B cell (primary cell): Measurements from ENCODE around the gene DHX34. TPM values are rescaled to one million over a fixed set of nuclear protein-coding genes. Genes with fewer than 3 reads are reported as not detected.

Source experiments
- ATAC-seq: fragments of 200-7000 bp; cut with Tn5 transposase; one replicate; pipeline ENCODE4 v1.10.0; 2021; ENCODE audit warnings: low read depth, mild to moderate bottlenecking, moderate number of reproducible peaks, moderate library complexity
- CTCF ChIA-PET: fragments of 350-600 bp; sonication (Branson Sonifier 250); formaldehyde crosslinking; loops from one replicate; lab custom pipeline; 2021; ENCODE audit warnings: antibody characterized with exemption, inconsistent platforms; lab: Charles Lee
- POLR2A ChIA-PET: fragments of 350-600 bp; sonication (Branson Sonifier 250); formaldehyde crosslinking; loops from one replicate; lab custom pipeline; 2021; ENCODE audit warnings: antibody characterized with exemption; lab: Charles Lee
- DNase-seq: peaks from one replicate; pipeline ENCODE4 v3.0.0; 2013
- H2AFZ ChIP-seq: 2 replicates; pipeline ENCODE4 v1.6.1; 2012; ENCODE audit warnings: mild to moderate bottlenecking, low read depth, low read length; ENCODE audit not compliant: insufficient read depth, poor library complexity, severe bottlenecking
- H3K27ac ChIP-seq, 2 donors: 1 replicate in 1 of 2; 2 replicates in 1 of 2; pipeline ENCODE4 v1.5.1; 2012 to 2013; ENCODE audit warnings: low read length in 2 of 2, mild to moderate bottlenecking in 2 of 2, moderate library complexity in 1 of 2
- H3K27me3 ChIP-seq, 4 experiments: fragments of 200-600 bp in 1 of 4; sonication (generic) in 1 of 4; replicated peaks in 1 of 4; 1 replicate in 2 of 4; 2 replicates in 2 of 4; pipeline versions ENCODE4 v1.6.1 to v1.7.0; 2013 to 2016; ENCODE audit warnings: low read length in 3 of 4, mild to moderate bottlenecking in 2 of 4, mixed read lengths in 1 of 4, moderate library complexity in 1 of 4; ENCODE audit not compliant: insufficient read depth in 4 of 4, control insufficient read depth in 3 of 4; ENCODE audit errors: control extremely low read depth in 1 of 4
- H3K36me3 ChIP-seq, 2 experiments: replicated peaks in 1 of 2; 1 replicate in 1 of 2; 2 replicates in 1 of 2; pipeline versions ENCODE4 v1.6.1 to v1.7.1; 2013; ENCODE audit warnings: low read length in 1 of 2; ENCODE audit not compliant: insufficient read depth in 2 of 2, control insufficient read depth in 1 of 2; ENCODE audit errors: control extremely low read depth in 1 of 2, extremely low read depth in 1 of 2
- H3K4me1 ChIP-seq, 2 donors: fragments of 200-600 bp in 1 of 2; sonication (generic) in 1 of 2; 1 replicate in 1 of 2; 2 replicates in 1 of 2; pipeline versions ENCODE4 v1.5.1 to v1.6.1; 2013 to 2017; ENCODE audit warnings: low read length in 2 of 2; ENCODE audit not compliant: control insufficient read depth in 2 of 2, insufficient read depth in 2 of 2
- H3K4me2 ChIP-seq: replicated peaks from 2 replicates; pipeline ENCODE3; 2012; ENCODE audit warnings: mild to moderate bottlenecking, low read depth, low read length; ENCODE audit not compliant: poor library complexity, severe bottlenecking
- H3K4me3 ChIP-seq, 5 experiments: fragments of 200-600 bp in 1 of 5; sonication (generic) in 1 of 5; 1 replicate in 3 of 5; 2 replicates in 2 of 5; pipeline versions ENCODE4 v1.5.1 to v1.7.0; 2011 to 2016; ENCODE audit warnings: low read length in 4 of 5, mild to moderate bottlenecking in 4 of 5, low read depth in 2 of 5, control low read depth in 1 of 5, moderate library complexity in 1 of 5; ENCODE audit not compliant: insufficient read depth in 1 of 5; ENCODE audit errors: control extremely low read depth in 1 of 5, extremely low read depth in 1 of 5
- H3K79me2 ChIP-seq: fragments of 200-600 bp; sonication (generic); one replicate; pipeline ENCODE4 v1.6.0; 2016; ENCODE audit warnings: low read length; ENCODE audit not compliant: control insufficient read depth, insufficient read depth
- H3K9ac ChIP-seq: fragments of 200-600 bp; sonication (generic); 2 replicates; pipeline ENCODE4 v1.6.1; 2017; ENCODE audit warnings: mild to moderate bottlenecking, low read length, moderate library complexity
- H3K9me3 ChIP-seq, 3 donors: one replicate each; pipeline versions ENCODE4 v1.6.1 to v1.7.1; 2013; ENCODE audit warnings: low read length in 2 of 3; ENCODE audit not compliant: control insufficient read depth in 2 of 3, insufficient read depth in 1 of 3; ENCODE audit errors: control extremely low read depth in 1 of 3
- H4K20me1 ChIP-seq: 2 replicates; pipeline ENCODE4 v1.6.0; 2012; ENCODE audit warnings: mild to moderate bottlenecking, low read length; ENCODE audit not compliant: insufficient read depth, control insufficient read depth, poor library complexity, severe bottlenecking
- H3K27ac Mint-ChIP-seq: one replicate; pipeline ENCODE4 v1.8.0; 2021; ENCODE audit warnings: mixed read lengths
- H3K27me3 Mint-ChIP-seq: one replicate; pipeline ENCODE4 v1.8.0; 2021; ENCODE audit warnings: mixed read lengths
- H3K4me1 Mint-ChIP-seq: one replicate; pipeline ENCODE4 v1.8.0; 2021; ENCODE audit warnings: mixed read lengths
- H3K4me3 Mint-ChIP-seq: one replicate; pipeline ENCODE4 v1.8.0; 2021; ENCODE audit warnings: mixed read lengths
- H3K9me3 Mint-ChIP-seq: one replicate; pipeline ENCODE4 v1.8.0; 2022; ENCODE audit warnings: mixed read lengths; ENCODE audit not compliant: insufficient read depth
- CTCF ChIP-seq: fragments of 200-600 bp; IDR thresholded peaks from one replicate; pipeline ENCODE4 v1.8.0; 2022; ENCODE audit warnings: antibody characterized with exemption, mild to moderate bottlenecking
- EZH2 ChIP-seq: IDR thresholded peaks from 2 replicates; pipeline ENCODE4 v1.6.1; 2012; ENCODE audit warnings: borderline replicate concordance, low read depth, mild to moderate bottlenecking, moderate library complexity, low read length; ENCODE audit not compliant: insufficient read depth, poor library complexity, severe bottlenecking
- WGBS: methylation state at CpG from one replicate; pipeline ENCODE4 v1.1.5; 2013; ENCODE audit warnings: missing lambda C conversion rate; ENCODE audit not compliant: insufficient coverage; 5-methylcytosine and 5-hydroxymethylcytosine counted together
- intact Hi-C: fragments of 100-400 bp; cut with micrococcal nuclease; formaldehyde crosslinking; loops from one replicate; pipeline ENCODE4 v1.10.0; 2022
- polyA plus RNA-seq: library from polyadenylated mRNA; depleted of rRNA; stranded (reverse); fragments of >200 nt; gene quantifications from 2 replicates; pipeline ENCODE4 v1.2.3, GENCODE V29; 2012
- total RNA-seq, 2 donors: library from RNA; stranded (reverse); fragments of 120-200 nt in 1 of 2; gene quantifications; 1 replicate in 1 of 2; 2 replicates in 1 of 2; pipeline versions ENCODE4 v1.2.3 to v1.2.4, GENCODE V29; 2013 to 2022

DHX34 gene
- total and polyA plus RNA-seq, 2 donors (not counting 1 experiment from before 2014, with no cell fraction given), result 25.1 to 31.3 TPM

- H3K27me3 ChIP-seq, result peaks cover 0 to 11% (median under 1%) of the 10 kb centered on the region in 4 experiments
- peaks cover 0 to 4% of the 10 kb centered on the region in 2 donors for H3K4me1 ChIP-seq
- no peak overlapping the region for H3K9ac ChIP-seq
- ChIA-PET CTCF (interaction anchor here (0.6 kb wide), 1 partner anchor 241 kb away, joined by 5 read pairs; no protein-coding TSS in a partner anchor), POLR2A (no interaction called here)
- Mint-ChIP-seq H3K4me1 (no peaks in the 10 kb centered on the region), H3K27ac (peak overlapping the region; percentile 10), H3K27me3 (peaks cover 18% of the 10 kb centered on the region), H3K4me3 (no peak overlapping the region), H3K9me3 (no peaks in the 10 kb centered on the region)
- DNase-seq (no peak), ATAC-seq (no peak)
- intact Hi-C loops, result no loop called here
- peaks cover 0 to 13% (median 0%) of the 10 kb centered on the region in 3 donors for H3K9me3 ChIP-seq
- no peak for TF ChIP-seq CTCF
- no peak for TF ChIP-seq EZH2
- no peaks in the 10 kb centered on the region for H3K36me3 ChIP-seq
- H3K27ac ChIP-seq, result no peak overlapping the region
- H3K4me3 ChIP-seq, result no peak overlapping the region
- H4K20me1 ChIP-seq, result no peaks in the 10 kb centered on the region
- H3K79me2 ChIP-seq, result no peaks in the 10 kb centered on the region
- WGBS, result 95% methylated on average over 45 of the region's 46 CpGs
- no peak overlapping the region for H2AFZ ChIP-seq
- no peak overlapping the region for H3K4me2 ChIP-seq
Observed at GRCh38 chr19:47319923-47320871, 28.9 kb upstream of the DHX34 start.

- no peak for TF ChIP-seq EZH2
- TF ChIP-seq CTCF, result no peak
- ATAC-seq (no peak), DNase-seq (no peak)
- Histone ChIP-seq H3K4me2 (no peak overlapping the region), H4K20me1 (no peaks in the 10 kb centered on the region), H2AFZ (no peak overlapping the region), H3K27me3 (peaks cover 0 to 10% (median 2%) of the 10 kb centered on the region in 4 experiments), H3K9ac (no peak overlapping the region), H3K4me3 (no peak overlapping the region), H3K36me3 (no peaks in the 10 kb centered on the region), H3K27ac (no peak overlapping the region), H3K4me1 (peaks cover 0 to 4% of the 10 kb centered on the region in 2 donors), H3K9me3 (peaks cover 0 to 6% (median 0%) of the 10 kb centered on the region in 3 donors), H3K79me2 (no peaks in the 10 kb centered on the region)
- Mint-ChIP-seq H3K4me1 (no peaks in the 10 kb centered on the region), H3K27ac (no peak overlapping the region), H3K4me3 (no peak overlapping the region), H3K27me3 (peaks cover 18% of the 10 kb centered on the region), H3K9me3 (no peaks in the 10 kb centered on the region)
- CTCF ChIA-PET, result no interaction called here
- POLR2A ChIA-PET, result no interaction called here
- intact Hi-C loops, result no loop called here
- WGBS, result no CpG with 5 or more reads among the region's 1 CpG
Observed at GRCh38 chr19:47321630-47322029, 27.5 kb upstream of the DHX34 start.
